Stimulated activated effector memory CD8-positive, alpha-beta T cell treated with anti-CD3 and anti-CD28 coated beads, Interleukin-12 subunit alpha, Interleukin-12 subunit beta, amount 100 ng/mL, for 72 hours (primary cell): ENCODE data around the gene SLC6A9.

Experiments
- ATAC-seq: fragments of 150-1000 bp; cut with Tn5 transposase; 2 replicates; pipeline ENCODE4 v1.10.0; 2021
- DNase-seq, 2 donors: peaks; one replicate each; pipeline ENCODE4 v3.0.0; 2021 to 2022; ENCODE audit warnings: low spot score in 2 of 2
- H3K27ac Mint-ChIP-seq: one replicate; pipeline ENCODE4 v1.8.0; 2022; ENCODE audit warnings: mild to moderate bottlenecking, mixed read lengths
- H3K36me3 Mint-ChIP-seq: one replicate; pipeline ENCODE4 v1.8.0; 2022; ENCODE audit warnings: mild to moderate bottlenecking, mixed read lengths
- H3K4me1 Mint-ChIP-seq: one replicate; pipeline ENCODE4 v1.8.0; 2022; ENCODE audit warnings: mixed read lengths
- H3K4me3 Mint-ChIP-seq: one replicate; pipeline ENCODE4 v1.8.0; 2022; ENCODE audit warnings: mild to moderate bottlenecking, mixed read lengths
- H3K9me3 Mint-ChIP-seq: one replicate; pipeline ENCODE4 v1.8.0; 2022; ENCODE audit warnings: mixed read lengths

Gene SLC6A9

DNA sequence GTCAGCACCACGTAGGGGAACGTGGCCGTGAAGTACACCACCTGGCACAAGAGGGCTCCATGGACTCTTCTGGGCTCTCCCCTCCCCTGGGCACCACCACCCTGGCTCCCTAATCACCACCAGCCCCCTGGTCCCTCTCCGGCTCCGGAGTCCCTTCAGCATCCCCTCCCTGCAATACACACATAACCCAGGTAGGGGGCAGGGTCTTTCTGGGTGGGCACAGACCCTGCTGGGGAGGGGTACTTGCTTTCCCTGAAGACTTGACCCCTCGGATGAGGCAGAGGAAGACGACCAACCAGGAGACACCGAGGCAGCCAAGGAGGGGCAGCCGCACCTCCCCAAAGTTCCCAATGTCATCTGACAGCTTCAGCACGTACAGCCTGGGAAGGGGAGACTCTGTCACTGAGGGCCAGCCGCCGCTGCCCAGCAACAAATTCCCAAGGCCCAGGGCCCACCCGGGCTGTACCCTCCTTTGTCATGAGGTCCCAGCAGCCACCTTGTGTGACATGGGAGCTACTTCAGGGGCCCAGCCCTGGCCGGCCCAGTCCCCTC is 28.6 kb downstream of the SLC6A9 start:
- H3K27ac Mint-ChIP-seq: no peak overlapping the region
- DNase-seq: no peak
- no peaks in the 10 kb centered on the region for H3K9me3 Mint-ChIP-seq
- no peaks in the 10 kb centered on the region for H3K36me3 Mint-ChIP-seq
- no peak for ATAC-seq
- peaks cover 6% of the 10 kb centered on the region for H3K4me1 Mint-ChIP-seq
- H3K4me3 Mint-ChIP-seq: no peak overlapping the region

GRCh38 chr1:44002165-44002564 is 29.1 kb downstream of the SLC6A9 start:
- DNase-seq: no peak
- H3K9me3 Mint-ChIP-seq: no peaks in the 10 kb centered on the region
- H3K27ac Mint-ChIP-seq: no peak overlapping the region

DNA sequence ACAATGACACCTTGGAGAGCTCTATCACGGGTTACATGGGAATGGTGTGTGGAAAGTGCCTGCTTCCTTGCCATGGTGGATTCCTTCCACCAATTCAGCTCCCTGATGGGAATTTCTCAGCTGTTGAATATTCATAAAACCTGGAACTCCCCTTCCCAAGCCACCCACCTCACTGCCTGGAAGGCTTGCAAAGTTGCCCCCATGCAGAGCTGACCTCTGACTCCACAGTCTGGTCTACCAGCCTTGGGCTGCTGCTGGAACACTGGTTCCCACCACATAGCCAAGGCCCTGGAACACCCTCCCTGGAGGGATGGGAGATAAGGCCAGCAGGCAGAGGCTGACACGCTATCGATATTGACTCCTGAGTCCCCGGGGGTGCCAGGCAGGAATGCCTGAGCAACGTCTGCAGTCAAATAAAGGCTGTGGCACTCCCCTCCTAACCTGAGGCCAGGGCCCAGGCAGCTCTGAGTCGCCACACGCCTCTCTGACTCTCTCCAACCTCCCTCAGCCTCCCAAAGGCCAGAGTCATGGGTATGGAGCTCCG is 31.1 kb downstream of the SLC6A9 start:
- Mint-ChIP-seq H3K4me1 (peaks cover 6% of the 10 kb centered on the region), H3K27ac (no peak overlapping the region), H3K36me3 (no peaks in the 10 kb centered on the region), H3K4me3 (no peak overlapping the region), H3K9me3 (no peaks in the 10 kb centered on the region)
- DNase-seq (no peak), ATAC-seq (no peak)

More at GRCh38 chr1:44002165-44002564, 29.1 kb downstream of the SLC6A9 start:
- no peaks in the 10 kb centered on the region for H3K36me3 Mint-ChIP-seq
- no peak for ATAC-seq
- H3K4me3 Mint-ChIP-seq: no peak overlapping the region
- H3K4me1 Mint-ChIP-seq: peaks cover 6% of the 10 kb centered on the region

GRCh38 chr1:43999455-43999854 is 31.8 kb downstream of the SLC6A9 start:
- H3K27ac Mint-ChIP-seq: no peak overlapping the region
- peaks cover 5% of the 10 kb centered on the region for H3K36me3 Mint-ChIP-seq
- H3K4me1 Mint-ChIP-seq: peaks cover 6% of the 10 kb centered on the region

DNA sequence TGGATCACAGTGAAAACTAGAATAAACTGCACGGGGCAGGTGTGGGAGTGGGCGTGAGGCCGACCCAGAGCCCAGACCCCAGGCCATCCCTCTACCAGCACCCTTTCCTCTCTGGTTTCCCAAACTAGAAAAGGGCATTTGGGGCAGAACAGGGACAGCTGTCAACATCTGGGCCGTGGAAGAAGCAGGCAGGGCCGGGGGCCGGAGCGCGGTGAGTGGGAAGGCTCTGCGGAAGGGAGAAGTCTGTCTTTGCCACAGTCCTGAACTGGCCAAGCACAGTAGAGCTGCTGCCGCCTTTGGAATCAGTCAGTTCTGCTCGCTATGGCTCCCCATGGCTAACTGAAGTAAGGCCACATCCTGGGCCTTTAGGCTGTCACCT is 33.3 kb downstream of the SLC6A9 start:
- Mint-ChIP-seq H3K36me3 (peaks cover 6% of the 10 kb centered on the region), H3K9me3 (no peaks in the 10 kb centered on the region), H3K4me3 (no peak overlapping the region), H3K4me1 (peaks cover 6% of the 10 kb centered on the region), H3K27ac (no peak overlapping the region)
- ATAC-seq (no peak), DNase-seq (no peak)

More at GRCh38 chr1:43999455-43999854, 31.8 kb downstream of the SLC6A9 start:
- ATAC-seq (no peak), DNase-seq (no peak)
- Mint-ChIP-seq H3K4me3 (no peak overlapping the region), H3K9me3 (no peaks in the 10 kb centered on the region)

DNA sequence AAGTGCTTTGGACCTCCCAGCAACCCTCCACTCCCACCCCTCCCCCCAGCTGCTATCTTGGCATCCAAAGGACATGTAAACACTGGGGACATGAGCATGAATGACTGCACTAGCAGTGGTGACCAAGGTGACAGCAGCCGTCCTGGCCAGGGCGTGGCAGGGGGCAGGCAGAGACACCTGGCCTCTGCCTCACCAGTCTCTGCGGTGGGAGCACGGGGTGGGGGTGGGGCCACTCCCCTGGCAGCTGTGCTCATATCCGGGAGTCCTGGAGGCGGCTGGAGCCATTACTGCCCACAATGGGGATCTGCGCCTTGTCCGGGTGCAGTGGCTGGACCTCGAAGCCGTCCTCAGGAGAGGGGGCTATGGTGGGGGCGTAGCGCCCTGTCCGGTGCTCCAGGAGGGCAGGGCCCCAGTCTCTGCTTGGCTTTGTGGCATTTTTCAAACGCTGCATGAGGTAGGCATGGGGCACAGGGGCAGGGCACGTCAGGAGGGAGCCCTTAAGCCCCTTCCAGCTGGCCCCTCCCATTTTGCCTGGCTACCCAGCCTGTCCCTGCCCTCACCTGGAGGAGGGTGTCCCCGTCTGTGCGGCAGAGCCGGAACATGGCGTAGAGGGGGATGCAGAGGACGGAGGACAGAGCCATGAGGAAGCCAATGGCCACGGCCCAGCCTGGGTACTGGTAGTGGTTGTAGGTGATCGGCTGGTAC is 33.8 kb downstream of the SLC6A9 start:
- peaks cover 6% of the 10 kb centered on the region for H3K36me3 Mint-ChIP-seq
- H3K4me1 Mint-ChIP-seq: peaks cover 9% of the 10 kb centered on the region
- ATAC-seq: no peak
- no peak for DNase-seq
- no peaks in the 10 kb centered on the region for H3K9me3 Mint-ChIP-seq
- no peak overlapping the region for H3K4me3 Mint-ChIP-seq
- H3K27ac Mint-ChIP-seq: no peak overlapping the region

GRCh38 chr1:43996733-43997115 is 34.5 kb downstream of the SLC6A9 start:
- DNase-seq (no peak), ATAC-seq (no peak)
- no peak overlapping the region for H3K27ac Mint-ChIP-seq
- H3K36me3 Mint-ChIP-seq: peaks cover 10% of the 10 kb centered on the region
- H3K9me3 Mint-ChIP-seq: no peaks in the 10 kb centered on the region
- H3K4me3 Mint-ChIP-seq: no peak overlapping the region
- peaks cover 16% of the 10 kb centered on the region for H3K4me1 Mint-ChIP-seq

- DNase-seq (no peak), ATAC-seq (no peak)
- H3K9me3 Mint-ChIP-seq: no peaks in the 10 kb centered on the region
- H3K4me1 Mint-ChIP-seq: peaks cover 20% of the 10 kb centered on the region
- H3K27ac Mint-ChIP-seq: no peak overlapping the region
- peaks cover 14% of the 10 kb centered on the region for H3K36me3 Mint-ChIP-seq
- H3K4me3 Mint-ChIP-seq: no peak overlapping the region
Observed at GRCh38 chr1:43995984-43996732, 35.1 kb downstream of the SLC6A9 start.

DNA sequence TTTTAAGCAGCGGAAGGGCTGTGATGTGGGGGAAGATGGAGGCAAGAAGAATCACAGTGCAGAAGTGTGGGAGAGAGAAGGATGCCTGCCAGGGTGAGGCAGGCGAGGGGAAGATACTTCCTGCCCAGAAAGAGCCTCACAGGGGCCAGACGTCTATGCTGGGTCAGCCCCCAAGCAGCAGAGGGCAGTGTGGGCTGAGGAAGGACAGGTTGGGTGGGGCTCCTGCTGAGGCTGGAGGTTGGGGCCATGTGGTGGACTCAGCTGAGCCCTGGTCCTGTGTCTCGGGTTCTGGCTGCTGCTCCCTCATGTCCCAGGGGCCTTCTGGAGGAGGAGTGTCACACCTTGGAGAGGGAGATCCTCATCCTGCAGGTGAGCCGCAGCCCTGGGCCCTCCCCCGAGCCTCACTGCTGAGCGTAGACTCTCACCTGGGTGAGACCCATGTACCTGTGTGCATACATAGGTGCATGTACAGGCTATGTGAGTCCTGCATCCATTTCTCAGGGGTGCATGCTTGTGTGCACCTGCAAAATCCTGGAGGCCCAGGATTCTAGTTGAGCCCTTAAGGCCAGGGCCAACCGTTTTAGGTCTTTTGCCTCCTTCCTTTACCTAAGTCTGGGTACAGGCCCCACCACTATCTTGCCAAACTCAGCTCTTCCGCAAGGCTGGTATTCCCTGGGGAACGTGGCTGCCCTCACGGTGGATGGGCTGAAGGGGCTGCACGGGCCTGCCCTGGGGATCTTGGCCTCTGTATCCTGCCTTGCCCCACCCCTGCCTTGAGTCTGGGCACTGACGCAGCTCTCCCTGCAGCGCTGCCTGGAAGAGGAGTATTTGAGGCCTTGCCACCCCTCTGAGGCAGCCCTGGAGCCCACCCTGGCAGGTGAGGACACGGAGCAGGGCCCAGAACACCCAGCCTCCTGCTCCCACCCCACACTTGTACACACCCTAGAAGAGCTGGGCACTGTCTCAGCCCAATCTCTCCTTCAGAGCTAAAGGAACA is 36.2 kb downstream of the SLC6A9 start:
- H3K27ac Mint-ChIP-seq: no peak overlapping the region
- ATAC-seq: no peak
- DNase-seq: no peak

GRCh38 chr1:43994071-43994470 is 37.2 kb downstream of the SLC6A9 start:
- ATAC-seq: no peak
- Mint-ChIP-seq H3K9me3 (no peaks in the 10 kb centered on the region), H3K27ac (no peak overlapping the region), H3K36me3 (peaks cover 14% of the 10 kb centered on the region), H3K4me3 (no peak overlapping the region), H3K4me1 (peaks cover 20% of the 10 kb centered on the region)
- DNase-seq: no peak

More for the DNA sequence above, 36.2 kb downstream of the SLC6A9 start:
- Mint-ChIP-seq H3K4me1 (peaks cover 20% of the 10 kb centered on the region), H3K36me3 (peaks cover 14% of the 10 kb centered on the region), H3K4me3 (no peak overlapping the region), H3K9me3 (no peaks in the 10 kb centered on the region)

DNA sequence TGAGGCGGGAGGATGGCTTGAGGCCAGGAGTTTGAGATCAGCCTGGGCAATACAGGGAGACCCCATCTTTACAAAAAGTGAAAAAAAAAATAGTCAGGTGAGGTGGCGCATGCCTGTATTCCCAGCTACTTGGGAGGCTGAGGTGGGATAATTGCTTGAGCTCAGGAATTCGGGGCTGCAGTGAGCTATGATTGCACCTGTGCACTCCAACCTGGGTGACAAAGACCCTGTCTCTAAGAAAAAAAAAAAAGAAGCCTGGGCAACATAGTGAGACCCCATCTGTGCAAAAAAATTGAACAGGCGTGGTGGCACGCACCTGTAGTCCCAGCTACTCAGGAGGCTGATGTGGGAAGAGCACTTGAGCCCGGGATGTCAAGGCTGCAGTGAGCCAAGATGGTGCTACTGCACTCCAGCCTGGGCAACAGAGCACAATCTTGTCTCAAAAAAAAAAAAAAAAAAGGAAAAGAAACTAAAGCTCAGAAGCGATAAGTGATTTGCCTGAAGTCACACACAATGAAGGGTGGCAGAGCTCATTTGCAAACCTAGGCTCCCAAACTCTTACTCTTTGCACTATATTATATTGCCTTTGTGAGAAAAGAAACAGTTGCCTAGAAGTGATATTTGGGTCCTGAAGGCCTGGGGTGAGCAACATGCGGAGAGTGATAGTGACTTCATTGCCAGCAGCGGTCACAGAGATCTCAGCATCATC is 37.9 kb downstream of the SLC6A9 start:
- no peak for ATAC-seq
- no peak for DNase-seq
- Mint-ChIP-seq H3K36me3 (peaks cover 14% of the 10 kb centered on the region), H3K9me3 (no peaks in the 10 kb centered on the region), H3K4me3 (no peak overlapping the region), H3K27ac (no peak overlapping the region), H3K4me1 (peaks cover 16% of the 10 kb centered on the region)

- DNase-seq (no peak), ATAC-seq (no peak)
- Mint-ChIP-seq H3K27ac (peak overlapping the region; percentile 86), H3K9me3 (no peaks in the 10 kb centered on the region), H3K4me1 (peaks cover 14% of the 10 kb centered on the region), H3K4me3 (peak overlapping the region; percentile 88), H3K36me3 (peaks cover 14% of the 10 kb centered on the region)
Observed at GRCh38 chr1:43992232-43992995, 38.8 kb downstream of the SLC6A9 start.

GRCh38 chr1:43991476-43992231 is 39.6 kb downstream of the SLC6A9 start, which contains the start of gene CCDC24:
Gene CCDC24, plus strand, starts transcription at chr1:43991599. Its CDS starts 280 bp downstream, at chr1:43991879.
- peak within 1 kb of the TSS; percentile 88 for H3K4me3 Mint-ChIP-seq
- peaks cover 14% of the 10 kb centered on the region for H3K36me3 Mint-ChIP-seq
- peak within 1 kb of the TSS; percentile 86 for H3K27ac Mint-ChIP-seq
- H3K4me1 Mint-ChIP-seq: peaks cover 14% of the 10 kb centered on the region
- DNase-seq: peak; percentile 65 to 88
- no peaks in the 10 kb centered on the region for H3K9me3 Mint-ChIP-seq
- peak; percentile 88 for ATAC-seq
